HepG2 (cell line): ENCODE results near the gene VEPH1. TPM values are rescaled to one million over a fixed set of nuclear protein-coding genes. Genes with fewer than 3 reads are reported as not detected.
A peak's percentile ranks its signal among the peaks of the same experiment; 100 is the strongest.

Experiments
- ATAC-seq: fragments of 200-7000 bp; cut with Tn5 transposase; 3 replicates; pipeline ENCODE4 v1.9.1; 2020; ENCODE audit warnings: mild to moderate bottlenecking, moderate library complexity
- BruUV-seq: library from RNA; stranded (reverse); fragments of 400-500 nt; replicated peaks from 2 replicates; lab custom pipeline; 2021; lab: Mats Ljungman, UMichigan
- CTCF ChIA-PET: fragments of 300-600 bp; formaldehyde crosslinking; extraction: SDS; loops from one replicate; lab custom pipeline; 2021; ENCODE audit warnings: low total read pairs, inconsistent platforms, low intra/inter-chr PET ratio; lab: Yijun Ruan, JAX
- POLR2A ChIA-PET: fragments of 350-600 bp; sonication (Branson Sonifier 250); formaldehyde crosslinking; loops from one replicate; lab custom pipeline; 2020; ENCODE audit warnings: antibody characterized with exemption, inconsistent platforms; lab: Yijun Ruan, JAX
- DNase-seq: peaks from one replicate; pipeline ENCODE4 v3.0.0-alpha.2; 2015; ENCODE audit warnings: low spot score
- FAIRE-seq: peaks from 3 replicates; lab custom pipeline; 2011; peaks lifted over from hg19 to GRCh38; lab: Jason Lieb, UNC
- H2AFZ ChIP-seq: one replicate; pipeline ENCODE4 v1.6.1; 2011; ENCODE audit warnings: low read length, inconsistent platforms
- H3K27ac ChIP-seq: fragments of 300-600 bp; 3 replicates; pipeline ENCODE4 v1.8.0; 2011; ENCODE audit warnings: mixed run types, mild to moderate bottlenecking, mixed read lengths, low read length, inconsistent platforms; ENCODE audit not compliant: insufficient read depth; ENCODE audit errors: extremely low read length
- H3K27me3 ChIP-seq, 2 experiments: fragments of 200-600 bp in 1 of 2; 2 replicates in 1 of 2; 3 replicates in 1 of 2; pipeline versions ENCODE4 v1.6.0 to v1.8.0; 2011; ENCODE audit warnings: low read length in 2 of 2, mild to moderate bottlenecking in 2 of 2, moderate library complexity in 2 of 2, inconsistent platforms in 1 of 2; ENCODE audit not compliant: insufficient read depth in 2 of 2, control insufficient read depth in 1 of 2
- H3K36me3 ChIP-seq, 2 experiments: fragments of 200-600 bp in 1 of 2; replicated peaks in 1 of 2; 2 replicates in 1 of 2; 3 replicates in 1 of 2; pipeline versions ENCODE4 v1.5.1 to v1.8.0; 2011; ENCODE audit warnings: low read length in 2 of 2, inconsistent platforms in 1 of 2; ENCODE audit not compliant: insufficient read depth in 2 of 2, control insufficient read depth in 1 of 2
- H3K4me1 ChIP-seq: 2 replicates; pipeline ENCODE4 v1.5.1; 2012; ENCODE audit warnings: low read length, inconsistent platforms; ENCODE audit not compliant: insufficient read depth
- H3K4me2 ChIP-seq: 2 replicates; pipeline ENCODE4 v1.6.0; 2011; ENCODE audit warnings: low read depth, low read length, inconsistent platforms
- H3K4me3 ChIP-seq, 3 experiments: fragments of 200-600 bp in 1 of 3; sonication (generic), shearing (Covaris generic) in 1 of 3; replicated peaks in 1 of 3; 2 replicates each; pipeline ENCODE4 v1.5.1; 2011 to 2016; ENCODE audit warnings: low read length in 3 of 3, inconsistent platforms in 2 of 3, low read depth in 2 of 3, mild to moderate bottlenecking in 2 of 3, control low read depth in 1 of 3, mixed read lengths in 1 of 3; ENCODE audit not compliant: insufficient read depth in 1 of 3
- H3K79me2 ChIP-seq: one replicate; pipeline ENCODE4 v1.6.1; 2011; ENCODE audit warnings: low read length, inconsistent platforms; ENCODE audit not compliant: insufficient read depth
- H3K9ac ChIP-seq: 2 replicates; pipeline ENCODE4 v1.6.0; 2011; ENCODE audit warnings: mild to moderate bottlenecking, low read depth, low read length, inconsistent platforms; ENCODE audit not compliant: insufficient read depth
- H3K9me3 ChIP-seq: 2 replicates; pipeline ENCODE4 v1.5.1; 2012; ENCODE audit warnings: mild to moderate bottlenecking, low read length
- H4K20me1 ChIP-seq: 2 replicates; pipeline ENCODE4 v1.6.0; 2011; ENCODE audit warnings: inconsistent platforms, mild to moderate bottlenecking, low read length, moderate library complexity; ENCODE audit not compliant: insufficient read depth
- ARHGAP35 ChIP-seq: sonication (generic); formaldehyde crosslinking; IDR thresholded peaks from 2 replicates; pipeline ENCODE4 v1.9.0; 2022; ENCODE audit warnings: mild to moderate bottlenecking, inconsistent platforms, moderate library complexity, missing genetic modification reagents, borderline replicate concordance
- BCL6 ChIP-seq: IDR thresholded peaks from 2 replicates; pipeline ENCODE4 v1.6.1; 2016; ENCODE audit warnings: missing genetic modification reagents, missing compliant biosample characterization
- MED1 ChIP-seq: sonication (generic); formaldehyde crosslinking; IDR thresholded peaks from 2 replicates; pipeline ENCODE4 v1.4.0; 2020; ENCODE audit warnings: missing genetic modification reagents
- NFYB ChIP-seq: sonication (generic); formaldehyde crosslinking; IDR thresholded peaks from 2 replicates; pipeline ENCODE4 v1.4.0; 2020; ENCODE audit warnings: missing genetic modification reagents
- ZNF337 ChIP-seq: sonication (generic); formaldehyde crosslinking; IDR thresholded peaks from 2 replicates; pipeline ENCODE4 v1.5.1; 2020; ENCODE audit warnings: missing genetic modification reagents, low read depth, mild to moderate bottlenecking, borderline replicate concordance
- WGBS: methylation state at CpG from one replicate; pipeline ENCODE4 v1.1.6; 2017; ENCODE audit warnings: low lambda C conversion rate; 5-methylcytosine and 5-hydroxymethylcytosine counted together
- in situ Hi-C: cut with HindIII; loops from 2 replicates; pipeline ENCODE4 v1.10.0; 2017; ENCODE audit warnings: low pct_unique_long_range_greater_than_20kb; ENCODE audit not compliant: extremely low pct_ligation_motif_present
- intact Hi-C: fragments of 100-400 bp; cut with micrococcal nuclease; formaldehyde crosslinking; loops from one replicate; pipeline ENCODE4 v1.10.0; 2022; ENCODE audit not compliant: unreplicated experiment
- polyA plus RNA-seq, 8 experiments: library from polyadenylated mRNA; depleted of rRNA in 3 of 8; stranded (reverse) in 7 of 8; unstranded in 1 of 8; fragments of >200 nt; fragmentation: Illumina TruSeq in 4 of 8; extraction: Trizol in 4 of 8; gene quantifications; 2 replicates each; pipeline versions ENCODE4 v1.2.1 to v1.2.3, GENCODE V29; 2011 to 2016; ENCODE audit warnings: low read depth in 4 of 8, missing spikeins in 1 of 8, mixed read lengths in 1 of 8; ENCODE audit not compliant: insufficient read depth in 1 of 8
- total RNA-seq, 5 experiments: library from RNA; depleted of rRNA; stranded (reverse); fragments of >200 nt; fragmentation: Illumina TruSeq; extraction: Trizol; gene quantifications; 2 replicates each; pipeline ENCODE4 v1.2.3, GENCODE V29; 2016; ENCODE audit warnings: low read depth in 1 of 5
- TF ChIP-seq, protein P1 (sequence below): sonication (generic); formaldehyde crosslinking; IDR thresholded peaks from 2 replicates; pipeline ENCODE4 v1.4.0; 2020; ENCODE audit warnings: missing genetic modification reagents; ENCODE audit errors: not compliant biosample characterization

Gene VEPH1
- total and polyA plus RNA-seq, 2 of the 13 experiments (the other 11 are each of a cell fraction or from before 2014, with no cell fraction given) = not detected

- ChIA-PET CTCF (no interaction called here), POLR2A (no interaction called here)
- 21% methylated on average over 6 of the region's 6 CpGs for WGBS
- ATAC-seq = no peak
- Histone ChIP-seq H3K36me3 (no peaks in the 10 kb centered on the region), H3K4me1 (no peaks in the 10 kb centered on the region), H4K20me1 (no peaks in the 10 kb centered on the region), H3K4me2 (no peak overlapping the region), H3K9ac (no peak overlapping the region), H3K9me3 (no peaks in the 10 kb centered on the region), H3K27me3 (no peaks in the 10 kb centered on the region; a peak in 1 of 5 replicates), H3K79me2 (no peaks in the 10 kb centered on the region), H2AFZ (no peak overlapping the region), H3K4me3 (no peak overlapping the region), H3K27ac (no peak overlapping the region)
- in situ Hi-C loops = no loop called here
- no peak for DNase-seq
- intact Hi-C loops = no loop called here
- FAIRE-seq = no peak
- TF ChIP-seq, protein P1, sequence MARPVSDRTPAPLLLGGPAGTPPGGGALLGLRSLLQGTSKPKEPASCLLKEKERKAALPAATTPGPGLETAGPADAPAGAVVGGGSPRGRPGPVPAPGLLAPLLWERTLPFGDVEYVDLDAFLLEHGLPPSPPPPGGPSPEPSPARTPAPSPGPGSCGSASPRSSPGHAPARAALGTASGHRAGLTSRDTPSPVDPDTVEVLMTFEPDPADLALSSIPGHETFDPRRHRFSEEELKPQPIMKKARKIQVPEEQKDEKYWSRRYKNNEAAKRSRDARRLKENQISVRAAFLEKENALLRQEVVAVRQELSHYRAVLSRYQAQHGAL (CRISPR knock-in tag) = no peak
- TF ChIP-seq NFYB (CRISPR knock-in tag) = peak; percentile 32; the same call in 1 of the 2 replicates
- no TSS peak for BruUV-seq
These were observed 192.7 kb downstream of the VEPH1 start for GRCh38 chr3:157310329-157311052.

DNA sequence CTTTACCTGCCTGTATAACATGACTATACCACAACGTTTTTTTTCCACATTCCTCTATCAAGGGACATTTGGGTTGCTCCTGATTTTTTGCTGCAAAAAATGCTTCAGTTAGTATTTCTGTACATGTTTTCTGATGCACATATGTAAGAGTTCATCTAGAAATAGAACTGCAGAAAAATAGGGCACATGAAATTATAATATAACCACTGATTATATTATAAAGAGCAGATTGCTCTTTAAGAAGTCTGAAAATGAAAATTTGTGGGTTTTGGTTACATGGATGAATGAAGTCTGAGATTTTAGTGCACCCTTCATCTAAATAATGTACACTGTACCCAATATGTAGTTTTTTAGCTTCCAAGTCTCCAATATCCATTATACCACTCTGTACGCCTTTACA is 196.7 kb downstream of the VEPH1 start:
- BruUV-seq = no TSS peak
- in situ Hi-C loops (no loop called here), intact Hi-C loops (no loop called here)
- no peak for TF ChIP-seq ARHGAP35
- no peak for TF ChIP-seq MED1
- TF ChIP-seq BCL6 (CRISPR knock-in tag) = no peak
- no peak for TF ChIP-seq ZNF337 (CRISPR knock-in tag)
- WGBS = 0% methylated on average over 2 of the region's 2 CpGs
- H3K4me3 ChIP-seq = no peak overlapping the region
- no peak overlapping the region for H2AFZ ChIP-seq
- ChIA-PET POLR2A (no interaction called here), CTCF (no interaction called here)
- no peak overlapping the region for H3K4me2 ChIP-seq
- no peak overlapping the region for H3K9ac ChIP-seq
- no peak overlapping the region for H3K27ac ChIP-seq
- FAIRE-seq = no peak
- no peak for ATAC-seq
- H3K79me2 ChIP-seq = no peaks in the 10 kb centered on the region
- no peaks in the 10 kb centered on the region for H3K36me3 ChIP-seq
- H4K20me1 ChIP-seq = no peaks in the 10 kb centered on the region
- H3K4me1 ChIP-seq = no peaks in the 10 kb centered on the region
- H3K27me3 ChIP-seq = no peaks in the 10 kb centered on the region; a peak in 2 of 5 replicates
- no peak for DNase-seq
- H3K9me3 ChIP-seq = no peaks in the 10 kb centered on the region
